GM23338 (cell line): Measurements from ENCODE around the gene ITPRID1. TPM values are rescaled to one million over a fixed set of nuclear protein-coding genes. Genes with fewer than 3 reads are reported as not detected.

Experiments
- ATAC-seq: fragments of 200-7000 bp; cut with Tn5 transposase; 3 replicates; pipeline ENCODE4 v1.9.1; 2020
- DNase-seq: peaks from one replicate; pipeline ENCODE4 v3.0.0-alpha.2; 2015; ENCODE audit warnings: low spot score
- H2AFZ ChIP-seq: fragments of 200-600 bp; sonication (generic); 2 replicates; pipeline ENCODE4 v1.8.0; 2016; ENCODE audit warnings: antibody characterized with exemption, mild to moderate bottlenecking, moderate library complexity
- H3F3A ChIP-seq: fragments of 200-600 bp; sonication (generic); replicated peaks from 2 replicates; pipeline ENCODE4 v1.8.0; 2017; ENCODE audit warnings: antibody characterized with exemption, mixed run types, low read depth
- H3K27ac ChIP-seq: fragments of 200-600 bp; sonication (generic); 2 replicates; pipeline ENCODE4 v1.6.1; 2016; ENCODE audit warnings: low read depth
- H3K27me3 ChIP-seq: fragments of 200-600 bp; sonication (generic); 2 replicates; pipeline ENCODE4 v1.8.0; 2016; ENCODE audit warnings: mild to moderate bottlenecking, mixed run types, moderate library complexity; ENCODE audit not compliant: insufficient read depth
- H3K36me3 ChIP-seq: fragments of 200-600 bp; sonication (generic); 2 replicates; pipeline ENCODE4 v1.8.0; 2016; ENCODE audit warnings: mild to moderate bottlenecking; ENCODE audit not compliant: insufficient read depth
- H3K4me1 ChIP-seq: fragments of 200-600 bp; sonication (generic); 2 replicates; pipeline ENCODE4 v1.8.0; 2016; ENCODE audit warnings: mild to moderate bottlenecking, moderate library complexity; ENCODE audit not compliant: insufficient read depth
- H3K4me2 ChIP-seq: fragments of 200-600 bp; sonication (generic); 2 replicates; pipeline ENCODE4 v1.7.1; 2017; ENCODE audit warnings: mixed run types
- H3K4me3 ChIP-seq: fragments of 200-600 bp; sonication (generic); 2 replicates; pipeline ENCODE4 v1.6.1; 2016; ENCODE audit warnings: mixed run types
- H3K79me2 ChIP-seq: fragments of 200-600 bp; sonication (generic); replicated peaks from 2 replicates; pipeline ENCODE4 v1.8.0; 2017; ENCODE audit warnings: mild to moderate bottlenecking; ENCODE audit not compliant: insufficient read depth
- H3K9me2 ChIP-seq: fragments of 200-600 bp; sonication (generic); 2 replicates; pipeline ENCODE4 v1.8.0; 2017; ENCODE audit not compliant: insufficient read depth
- H4K20me1 ChIP-seq: fragments of 200-600 bp; sonication (generic); replicated peaks from 2 replicates; pipeline ENCODE4 v1.8.0; 2017; ENCODE audit warnings: mild to moderate bottlenecking; ENCODE audit not compliant: insufficient read depth
- H3K27ac Mint-ChIP-seq: 2 replicates; pipeline ENCODE4 v1.8.0; 2020; ENCODE audit warnings: inconsistent platforms, mild to moderate bottlenecking, moderate library complexity, mixed read lengths
- H3K27me3 Mint-ChIP-seq: 3 replicates; pipeline ENCODE4 v1.8.0; 2022; ENCODE audit warnings: low read depth, mild to moderate bottlenecking, moderate library complexity, mixed read lengths, inconsistent platforms; ENCODE audit not compliant: insufficient read depth, poor library complexity
- H3K36me3 Mint-ChIP-seq: 3 replicates; pipeline ENCODE4 v1.8.0; 2021; ENCODE audit warnings: low read depth, mild to moderate bottlenecking, inconsistent platforms, moderate library complexity, mixed read lengths
- H3K4me1 Mint-ChIP-seq: 3 replicates; pipeline ENCODE4 v1.8.0; 2020; ENCODE audit warnings: mild to moderate bottlenecking, inconsistent platforms, mixed read lengths
- H3K4me3 Mint-ChIP-seq: 3 replicates; pipeline ENCODE4 v1.8.0; 2021; ENCODE audit warnings: moderate library complexity, mild to moderate bottlenecking, inconsistent platforms, mixed read lengths
- H3K9me3 Mint-ChIP-seq: 3 replicates; pipeline ENCODE4 v1.8.0; 2020; ENCODE audit warnings: moderate library complexity, mild to moderate bottlenecking, inconsistent platforms, mixed read lengths
- CREB1 ChIP-seq: fragments of 250-450 bp; sonication (Bioruptor Pico); IDR thresholded peaks from 2 replicates; pipeline ENCODE4 v1.5.0; 2020; ENCODE audit warnings: low read depth, mild to moderate bottlenecking, moderate library complexity
- NANOG ChIP-seq: IDR thresholded peaks from 2 replicates; pipeline ENCODE4 v1.6.1; 2016; ENCODE audit warnings: antibody characterized with exemption, borderline replicate concordance
- STAT1 ChIP-seq: IDR thresholded peaks from one replicate; pipeline ENCODE4 v1.6.1; 2016; ENCODE audit warnings: antibody characterized with exemption; ENCODE audit not compliant: unreplicated experiment
- ZNF114 ChIP-seq: fragments of 250-450 bp; sonication (Bioruptor Pico); IDR thresholded peaks from 2 replicates; pipeline ENCODE4 v1.5.0; 2020; ENCODE audit warnings: mild to moderate bottlenecking, moderate library complexity
- ZNF331 ChIP-seq: fragments of 250-450 bp; sonication (Bioruptor Pico); IDR thresholded peaks from 2 replicates; pipeline ENCODE4 v1.5.0; 2020; ENCODE audit warnings: low read depth, mild to moderate bottlenecking, moderate library complexity
- ZNF462 ChIP-seq: fragments of 250-450 bp; sonication (Bioruptor Pico); IDR thresholded peaks from 2 replicates; pipeline ENCODE4 v1.5.0; 2020; ENCODE audit warnings: mild to moderate bottlenecking, moderate library complexity
- polyA plus RNA-seq: library from polyadenylated mRNA; unstranded; fragments of >200 nt; fragmentation: Nextera tagmentation; extraction: Ambion mirVana; gene quantifications from 2 replicates; pipeline ENCODE4 v1.2.1, GENCODE V29; 2016
- total RNA-seq: library from RNA; depleted of rRNA; stranded (reverse); fragments of >200 nt; shearing (Covaris generic); gene quantifications from 2 replicates; pipeline ENCODE4 v1.2.3, GENCODE V29; 2014
- TF ChIP-seq, protein P1 (sequence below): IDR thresholded peaks from 2 replicates; pipeline ENCODE4 v1.6.1; 2016; ENCODE audit warnings: antibody characterized with exemption
- TF ChIP-seq, protein P2 (sequence below), 2 experiments: fragments of 200-600 bp in 1 of 2; sonication (generic) in 1 of 2; conservative IDR thresholded peaks; 2 replicates each; pipeline versions ENCODE4 v1.5.1 to v1.6.1; 2016 to 2017; ENCODE audit warnings: antibody characterized with exemption in 2 of 2, low read depth in 2 of 2, mild to moderate bottlenecking in 2 of 2, moderate library complexity in 1 of 2

Gene ITPRID1
- total and polyA plus RNA-seq, 2 experiments from 2014 or later, result 0.05 to 0.45 TPM

DNA sequence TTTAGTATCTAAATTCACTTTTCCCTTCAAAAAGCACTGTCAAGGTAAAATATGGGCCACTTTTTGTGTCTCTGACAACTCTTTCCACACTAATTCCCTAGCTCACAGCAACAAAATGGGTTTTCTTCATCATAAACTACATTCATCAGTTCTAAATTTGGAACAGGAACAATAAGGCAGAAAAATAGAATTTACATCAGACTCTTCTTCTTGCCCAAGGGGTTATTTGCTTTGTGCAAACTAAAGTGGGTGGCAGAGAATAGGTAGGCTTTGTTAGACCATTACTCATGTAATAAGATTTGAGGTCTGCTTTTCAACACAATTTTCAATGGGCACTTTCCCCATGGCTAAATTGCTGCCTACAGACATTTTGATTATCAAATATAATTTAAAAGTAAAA lies 155.6 kb downstream of the ITPRID1 start (continued):
- TF ChIP-seq ZNF462, result no peak
- TF ChIP-seq, protein P1, sequence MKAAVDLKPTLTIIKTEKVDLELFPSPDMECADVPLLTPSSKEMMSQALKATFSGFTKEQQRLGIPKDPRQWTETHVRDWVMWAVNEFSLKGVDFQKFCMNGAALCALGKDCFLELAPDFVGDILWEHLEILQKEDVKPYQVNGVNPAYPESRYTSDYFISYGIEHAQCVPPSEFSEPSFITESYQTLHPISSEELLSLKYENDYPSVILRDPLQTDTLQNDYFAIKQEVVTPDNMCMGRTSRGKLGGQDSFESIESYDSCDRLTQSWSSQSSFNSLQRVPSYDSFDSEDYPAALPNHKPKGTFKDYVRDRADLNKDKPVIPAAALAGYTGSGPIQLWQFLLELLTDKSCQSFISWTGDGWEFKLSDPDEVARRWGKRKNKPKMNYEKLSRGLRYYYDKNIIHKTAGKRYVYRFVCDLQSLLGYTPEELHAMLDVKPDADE, result no peak
- no peak for TF ChIP-seq STAT1
- TF ChIP-seq ZNF114 (CRISPR knock-in tag), result no peak
- no peak for TF ChIP-seq NANOG
- no peak for TF ChIP-seq CREB1 (CRISPR knock-in tag)
- TF ChIP-seq ZNF331 (CRISPR knock-in tag), result no peak

DNA sequence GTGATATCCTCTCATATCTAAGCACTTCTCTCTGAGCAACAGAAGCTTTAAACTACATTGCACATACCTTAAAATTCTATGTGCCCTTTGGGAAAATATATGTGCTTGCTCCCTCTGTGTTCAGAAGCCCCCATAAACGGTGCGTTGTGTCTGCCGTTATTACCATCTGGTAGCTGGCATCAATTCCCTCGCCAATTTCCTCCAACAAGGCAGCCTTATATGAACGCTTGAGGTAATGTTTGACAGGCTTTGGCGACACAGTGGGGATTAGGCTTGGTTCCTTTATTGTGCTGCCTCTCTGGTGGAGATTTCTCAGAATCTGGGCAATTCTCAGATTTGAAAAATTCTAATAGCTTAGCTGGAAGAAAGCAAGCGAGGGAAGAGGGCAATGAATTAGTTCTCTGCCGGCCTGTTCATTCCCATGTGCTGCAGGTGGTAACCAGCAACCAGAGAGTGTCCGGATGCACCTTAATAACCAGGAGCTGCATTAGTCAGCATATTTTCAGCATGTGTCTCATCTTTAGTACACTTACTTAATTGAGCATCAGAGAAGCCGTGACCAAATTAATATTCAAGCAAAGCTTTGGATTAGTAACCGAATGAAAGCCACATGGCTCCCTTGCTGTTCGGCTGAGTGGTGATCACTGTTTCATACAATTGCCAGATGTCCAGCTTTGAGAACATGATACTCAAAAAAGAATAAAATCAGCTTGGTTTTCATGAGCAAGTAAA lies 165.8 kb downstream of the ITPRID1 start:
- DNase-seq, result no peak
- no peak for ATAC-seq
- Histone ChIP-seq H4K20me1 (no peaks in the 10 kb centered on the region), H2AFZ (no peak overlapping the region), H3K4me3 (no peak overlapping the region), H3K4me1 (0 out of 2 replicates have a peak, but pooled peaks cover 3% of the 10 kb centered on the region), H3K9me2 (peaks cover 16% of the 10 kb centered on the region), H3K4me2 (no peak overlapping the region), H3K79me2 (no peaks in the 10 kb centered on the region), H3K36me3 (no peaks in the 10 kb centered on the region), H3K27me3 (no peaks in the 10 kb centered on the region), H3F3A (no peaks in the 10 kb centered on the region), H3K27ac (no peak overlapping the region)
- Mint-ChIP-seq H3K36me3 (no peaks in the 10 kb centered on the region), H3K9me3 (no peaks in the 10 kb centered on the region), H3K27ac (no peak overlapping the region), H3K4me1 (peaks cover 6% of the 10 kb centered on the region; the same call in 2 of the 3 replicates), H3K27me3 (peaks cover 4% of the 10 kb centered on the region), H3K4me3 (no peak overlapping the region)
- TF ChIP-seq, protein P2, sequence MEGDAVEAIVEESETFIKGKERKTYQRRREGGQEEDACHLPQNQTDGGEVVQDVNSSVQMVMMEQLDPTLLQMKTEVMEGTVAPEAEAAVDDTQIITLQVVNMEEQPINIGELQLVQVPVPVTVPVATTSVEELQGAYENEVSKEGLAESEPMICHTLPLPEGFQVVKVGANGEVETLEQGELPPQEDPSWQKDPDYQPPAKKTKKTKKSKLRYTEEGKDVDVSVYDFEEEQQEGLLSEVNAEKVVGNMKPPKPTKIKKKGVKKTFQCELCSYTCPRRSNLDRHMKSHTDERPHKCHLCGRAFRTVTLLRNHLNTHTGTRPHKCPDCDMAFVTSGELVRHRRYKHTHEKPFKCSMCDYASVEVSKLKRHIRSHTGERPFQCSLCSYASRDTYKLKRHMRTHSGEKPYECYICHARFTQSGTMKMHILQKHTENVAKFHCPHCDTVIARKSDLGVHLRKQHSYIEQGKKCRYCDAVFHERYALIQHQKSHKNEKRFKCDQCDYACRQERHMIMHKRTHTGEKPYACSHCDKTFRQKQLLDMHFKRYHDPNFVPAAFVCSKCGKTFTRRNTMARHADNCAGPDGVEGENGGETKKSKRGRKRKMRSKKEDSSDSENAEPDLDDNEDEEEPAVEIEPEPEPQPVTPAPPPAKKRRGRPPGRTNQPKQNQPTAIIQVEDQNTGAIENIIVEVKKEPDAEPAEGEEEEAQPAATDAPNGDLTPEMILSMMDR (conservative IDR thresholded peaks at IDR 0.05; ENCODE audit: low read depth in 2 of 2), result no peak
